COR-L47 (cell line): ENCODE results near the gene LRRN2.
A peak's percentile ranks its signal among the peaks of the same experiment; 100 is the strongest.

Source experiments
- DNase-seq: peaks from one replicate; lab custom pipeline; 2025; lab: John Stamatoyannopoulos, UW

Gene LRRN2

DNA sequence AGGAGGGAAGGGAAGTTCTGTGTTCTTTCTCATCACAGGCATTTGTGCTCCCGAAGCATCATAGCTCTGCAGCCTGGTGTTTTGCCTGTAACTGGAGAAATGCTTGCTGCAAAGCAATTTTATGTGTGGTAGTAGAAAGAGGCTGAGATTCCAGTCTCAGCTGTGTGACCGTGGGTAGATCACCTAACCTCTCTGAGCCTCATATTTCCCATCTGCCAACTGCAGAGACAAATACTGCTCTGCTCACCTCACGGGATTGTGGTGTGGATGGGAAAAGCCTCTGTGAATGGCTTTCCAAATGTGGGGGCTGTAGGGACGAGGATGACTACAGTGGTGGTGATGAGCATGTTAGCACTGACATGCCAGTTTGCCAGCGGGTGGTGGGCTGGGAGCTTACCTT, 85.3 kb downstream of the LRRN2 start:
- DNase-seq: no peak

- DNase-seq: no peak
Measured at GRCh38 chr1:204599596-204599995, 85.9 kb downstream of the LRRN2 start.

DNA sequence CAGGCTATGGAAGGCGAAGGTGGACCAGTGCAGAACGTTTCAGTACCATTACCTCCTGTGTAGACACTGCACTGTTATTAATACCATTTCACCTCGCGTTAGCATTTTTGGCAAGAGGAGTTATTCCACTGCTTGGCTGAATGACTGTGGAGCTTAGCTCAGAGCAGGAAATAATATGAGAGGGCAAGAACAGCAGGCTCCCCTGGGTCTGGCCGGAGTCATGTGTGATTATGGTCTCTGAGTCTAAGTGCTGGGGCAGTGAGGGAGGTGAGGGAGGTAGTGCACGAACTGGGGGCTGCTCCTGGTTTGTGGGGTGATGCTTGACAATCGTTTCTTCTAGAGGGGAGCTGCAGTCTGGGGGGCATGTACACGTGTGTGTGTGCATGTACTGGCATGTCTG, 86.4 kb downstream of the LRRN2 start:
- no peak for DNase-seq

GRCh38 chr1:204598319-204598969, 87.1 kb downstream of the LRRN2 start:
- DNase-seq: no peak

GRCh38 chr1:204592246-204592948, 93.1 kb downstream of the LRRN2 start:
- no peak for DNase-seq

DNA sequence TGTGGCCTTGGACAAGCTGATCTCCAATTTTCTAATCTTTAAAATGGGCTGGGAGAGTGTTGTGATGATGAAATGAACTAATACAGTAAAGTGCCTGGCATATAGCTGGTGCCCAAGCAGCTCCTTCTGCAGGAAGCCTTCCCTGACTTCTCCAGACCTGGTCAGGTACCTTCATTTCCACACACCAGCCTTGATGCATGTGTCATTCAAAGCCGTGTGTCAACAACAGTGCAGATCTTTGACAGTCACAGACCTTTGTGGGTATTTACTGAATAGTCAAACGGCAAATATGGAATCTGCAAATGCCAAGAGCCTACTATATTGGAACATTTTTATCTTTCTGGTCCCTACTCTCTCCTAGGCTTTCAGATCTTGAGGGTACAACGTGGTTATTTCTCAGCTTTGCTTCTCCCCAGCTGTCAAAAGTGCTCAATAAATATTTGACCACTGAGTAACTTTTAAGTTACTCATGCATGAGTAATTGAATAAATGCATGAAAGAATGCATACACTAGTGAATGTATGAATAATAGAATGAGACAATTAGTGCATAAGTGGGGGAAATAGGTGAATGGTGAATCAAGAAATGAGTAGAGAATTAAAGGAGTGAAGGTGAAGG, 94.0 kb downstream of the LRRN2 start:
- no peak for DNase-seq

DNA sequence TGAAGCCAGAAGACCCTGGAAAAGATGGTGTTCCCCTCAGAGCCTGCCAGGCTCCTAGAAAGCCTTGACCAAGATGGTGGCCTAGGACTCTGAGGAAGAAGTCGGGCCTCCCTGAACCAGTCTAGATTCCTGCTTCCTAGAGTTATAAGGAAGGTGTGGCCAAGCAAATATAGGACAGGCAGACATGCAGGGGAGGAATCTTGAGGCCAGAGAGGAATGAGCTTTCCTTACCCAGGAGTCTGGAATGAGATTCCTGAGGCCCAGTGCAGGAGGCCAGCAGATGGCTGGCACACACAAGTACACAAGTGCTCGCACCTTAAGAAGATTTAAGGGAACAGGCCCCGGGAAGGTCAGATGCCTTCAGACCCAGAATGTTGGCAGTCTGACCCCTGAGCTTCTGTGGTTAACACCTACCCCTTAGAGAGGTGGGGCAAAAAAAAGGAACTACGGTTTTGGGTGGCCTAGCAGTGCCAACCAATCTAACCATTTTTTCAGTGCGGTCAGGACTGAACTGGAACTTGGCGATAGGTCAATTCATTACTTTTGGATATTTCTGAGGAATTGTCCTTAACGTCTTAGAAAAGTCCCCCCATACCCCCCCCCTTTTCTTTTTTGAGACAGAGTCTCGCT, 96.0 kb downstream of the LRRN2 start:
- no peak for DNase-seq

- DNase-seq: no peak
Measured at GRCh38 chr1:204588826-204589225, 96.7 kb downstream of the LRRN2 start.

- DNase-seq: no peak
Measured at GRCh38 chr1:204587621-204588020, 97.9 kb downstream of the LRRN2 start.

- no peak for DNase-seq
Measured at GRCh38 chr1:204584699-204585372, 100.7 kb downstream of the LRRN2 start.

- DNase-seq: peak; percentile 34
Measured at GRCh38 chr1:204583909-204584632, 101.5 kb downstream of the LRRN2 start.

- no peak for DNase-seq
Measured at GRCh38 chr1:204581759-204582158, 103.8 kb downstream of the LRRN2 start.

DNA sequence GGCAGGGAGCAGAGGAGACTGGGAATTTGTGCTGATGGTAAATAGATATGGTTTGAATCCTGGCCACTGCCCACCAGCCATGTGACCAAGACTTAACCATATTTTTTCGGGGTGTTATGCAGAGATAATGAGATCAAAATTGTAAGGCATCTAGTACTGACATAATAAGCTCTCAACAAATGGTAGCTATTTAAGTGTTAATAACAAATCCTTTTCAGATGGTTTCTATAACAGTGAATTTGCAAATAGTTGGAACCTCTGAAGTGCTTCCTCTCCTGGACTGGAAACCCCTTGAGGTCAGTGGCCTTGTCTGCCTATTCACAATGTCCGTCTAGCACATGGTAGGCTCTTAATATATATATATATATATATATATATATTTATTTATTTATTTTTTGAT, 104.7 kb downstream of the LRRN2 start:
- DNase-seq: no peak

- no peak for DNase-seq
Measured at GRCh38 chr1:204579681-204580080, 105.9 kb downstream of the LRRN2 start.

DNA sequence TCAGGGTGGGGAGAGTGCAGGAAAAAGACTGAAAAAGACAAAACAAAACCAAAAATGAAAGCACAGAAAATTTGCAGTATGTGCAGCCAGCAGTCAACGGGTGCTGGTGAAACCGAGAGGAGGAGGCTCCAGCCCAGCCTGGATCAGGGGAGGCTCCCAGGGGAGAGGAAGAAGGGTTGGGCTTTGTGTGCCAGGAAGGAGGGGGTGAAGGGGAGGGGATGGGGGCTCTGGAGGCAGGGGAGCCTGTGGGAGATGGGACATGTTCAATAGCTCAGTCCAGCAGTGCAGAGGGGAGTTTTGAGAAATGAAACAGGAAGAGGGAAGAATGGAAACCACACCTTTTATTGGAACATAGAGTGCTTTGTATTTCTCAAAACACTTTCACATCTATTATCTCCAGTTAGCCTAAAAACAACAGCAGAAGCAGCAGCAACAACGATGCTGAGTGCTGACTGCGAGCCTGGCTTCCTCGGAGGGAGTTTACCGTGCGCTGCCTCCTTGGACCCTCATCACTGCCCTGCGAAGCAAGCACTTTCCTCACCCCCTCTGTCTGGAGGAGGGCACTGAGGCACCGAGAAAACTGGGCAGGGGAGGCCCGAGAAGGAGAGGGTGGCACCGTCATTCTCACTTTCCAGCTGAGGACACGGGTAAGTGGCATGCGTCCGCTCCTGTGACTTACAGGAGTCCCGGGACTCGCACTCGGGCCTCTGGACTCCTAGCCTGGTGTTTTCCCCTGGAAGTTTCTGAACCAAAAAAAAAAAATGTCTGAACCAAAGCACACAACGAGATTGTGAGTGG, 106.5 kb downstream of the LRRN2 start:
- no peak for DNase-seq

GRCh38 chr1:204577794-204578478, 107.6 kb downstream of the LRRN2 start:
- DNase-seq: no peak

DNA sequence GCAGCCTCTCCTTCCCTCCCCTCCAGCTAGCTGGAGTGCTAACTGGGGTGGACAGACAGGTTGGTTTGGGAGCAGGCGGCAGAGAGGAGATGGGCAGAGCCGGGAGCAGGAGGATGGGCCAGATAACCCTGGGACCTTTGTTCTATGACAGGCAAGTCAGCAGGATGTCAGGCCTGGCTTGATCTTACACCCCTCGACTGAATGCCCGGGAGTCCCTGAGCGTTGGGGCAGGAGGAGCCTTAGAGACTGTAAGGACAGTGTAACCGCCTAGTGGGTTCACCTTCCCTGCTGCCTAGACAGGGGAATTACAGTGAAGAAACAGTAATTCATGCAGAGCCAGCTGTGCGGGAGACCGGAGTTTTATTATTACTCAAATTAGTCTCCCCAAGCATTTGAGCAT, 109.1 kb downstream of the LRRN2 start:
- DNase-seq: no peak

DNA sequence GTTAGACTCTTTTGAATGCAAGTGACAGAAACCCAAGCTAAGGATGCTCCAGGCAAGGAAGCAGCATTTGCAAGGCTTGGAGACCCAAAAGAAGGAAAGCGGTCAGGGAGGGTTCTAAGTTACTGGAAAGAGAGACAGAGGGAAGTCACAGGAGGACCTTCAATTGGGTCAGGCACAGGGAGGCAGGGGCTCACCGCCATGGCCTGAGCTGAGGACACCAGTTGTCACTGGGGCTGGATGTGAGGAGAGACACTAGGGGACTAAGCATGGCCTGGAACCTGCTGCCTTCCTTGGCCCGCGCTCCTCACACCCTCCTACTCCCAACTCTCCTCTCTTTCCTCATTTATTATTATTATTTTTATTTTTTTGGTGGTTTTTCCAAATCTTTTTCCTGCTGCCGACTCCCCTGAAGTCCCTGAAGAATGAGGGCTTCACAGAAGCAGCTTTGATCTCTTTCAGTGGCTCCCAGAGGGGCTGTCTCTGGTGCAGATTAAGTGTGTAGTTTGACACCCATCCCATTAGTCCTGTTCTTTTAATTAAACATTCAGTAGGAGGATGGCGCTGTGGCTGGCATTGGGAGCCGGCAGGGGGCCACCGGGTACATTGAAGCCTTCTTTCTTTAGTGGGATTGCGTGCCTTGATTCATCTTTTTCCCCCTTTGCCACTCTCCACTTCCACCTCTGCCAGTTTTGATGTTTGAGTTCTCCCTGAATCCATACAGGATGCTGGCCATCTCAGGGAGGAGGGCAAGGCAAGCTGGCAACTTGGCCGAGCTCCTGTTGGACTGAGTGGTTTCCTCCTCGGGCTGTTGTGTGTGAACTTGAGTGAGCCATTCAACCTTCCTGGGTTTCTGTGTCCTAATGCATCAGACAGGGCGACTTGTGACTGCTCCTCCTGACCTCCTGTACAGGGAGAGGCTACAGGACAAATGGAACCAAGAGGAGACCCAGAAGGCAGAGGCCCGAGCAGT, 110.0 kb downstream of the LRRN2 start:
- no peak for DNase-seq

- no peak for DNase-seq
Measured at GRCh38 chr1:204574865-204575163, 110.7 kb downstream of the LRRN2 start.
